IMR-90 (cell line): ENCODE data around the gene ZNF335. TPM values are rescaled to one million over a fixed set of nuclear protein-coding genes. Genes with fewer than 3 reads are reported as not detected.

Source experiments
- ATAC-seq: fragments of 200-7000 bp; cut with Tn5 transposase; 2 replicates; pipeline ENCODE4 v1.9.1; 2020; ENCODE audit warnings: low read depth, mild to moderate bottlenecking, moderate library complexity
- BruUV-seq: library from RNA; stranded (reverse); fragments of 400-500 nt; replicated peaks from 2 replicates; lab custom pipeline; 2021; lab: Mats Ljungman, UMichigan
- CTCF ChIA-PET: fragments of 300-600 bp; formaldehyde crosslinking; extraction: SDS; loops from one replicate; lab custom pipeline; 2021; ENCODE audit warnings: antibody characterized with exemption; lab: Yijun Ruan, JAX
- POLR2A ChIA-PET: fragments of 300-600 bp; sonication (Branson Sonifier 250); formaldehyde crosslinking; loops from one replicate; lab custom pipeline; 2022; ENCODE audit warnings: antibody characterized with exemption; ENCODE audit not compliant: unreplicated experiment; lab: Charles Lee
- DNase-seq: peaks from one replicate; pipeline ENCODE4 v3.0.0; 2013
- H2AFZ ChIP-seq: replicated peaks from 2 replicates; pipeline ENCODE3; 2013; ENCODE audit warnings: low read length, mild to moderate bottlenecking; ENCODE audit not compliant: poor library complexity
- H2AK5ac ChIP-seq: 2 replicates; pipeline ENCODE4 v1.6.1; 2013; ENCODE audit warnings: low read depth, low read length, inconsistent platforms
- H2AK9ac ChIP-seq: replicated peaks from 2 replicates; pipeline ENCODE3; 2013; ENCODE audit warnings: mild to moderate bottlenecking, low read depth, low read length, moderate library complexity; ENCODE audit not compliant: poor library complexity
- H2BK120ac ChIP-seq: 2 replicates; pipeline ENCODE4 v1.6.1; 2013; ENCODE audit warnings: low read depth, low read length, inconsistent platforms
- H2BK15ac ChIP-seq: 3 replicates; pipeline ENCODE4 v1.6.1; 2013; ENCODE audit warnings: low read depth, low read length, inconsistent platforms
- H2BK20ac ChIP-seq: 2 replicates; pipeline ENCODE4 v1.6.1; 2013; ENCODE audit warnings: low read depth, mild to moderate bottlenecking, inconsistent platforms, low read length, moderate library complexity
- H2BK5ac ChIP-seq: 2 replicates; pipeline ENCODE4 v1.6.1; 2013; ENCODE audit warnings: mild to moderate bottlenecking, low read depth, low read length, inconsistent platforms; ENCODE audit not compliant: poor library complexity, severe bottlenecking
- H3K14ac ChIP-seq: replicated peaks from 2 replicates; pipeline ENCODE4 v1.6.1; 2013; ENCODE audit warnings: low read depth, low read length, inconsistent platforms
- H3K18ac ChIP-seq: 2 replicates; pipeline ENCODE4 v1.6.1; 2013; ENCODE audit warnings: low read depth, low read length, control low read depth
- H3K23ac ChIP-seq: 2 replicates; pipeline ENCODE4 v1.6.1; 2013; ENCODE audit warnings: low read depth, low read length, inconsistent platforms
- H3K27ac ChIP-seq: 2 replicates; pipeline ENCODE4 v1.5.1; 2013; ENCODE audit warnings: mild to moderate bottlenecking, control low read depth, low read length; ENCODE audit not compliant: insufficient read depth
- H3K27me3 ChIP-seq: 2 replicates; pipeline ENCODE4 v1.6.1; 2013; ENCODE audit warnings: low read length; ENCODE audit not compliant: control insufficient read depth, insufficient read depth
- H3K36me3 ChIP-seq: 2 replicates; pipeline ENCODE4 v1.6.1; 2013; ENCODE audit warnings: low read length, mixed read lengths; ENCODE audit not compliant: control insufficient read depth, insufficient read depth
- H3K4ac ChIP-seq: 2 replicates; pipeline ENCODE4 v1.6.1; 2013; ENCODE audit warnings: low read depth, low read length, inconsistent platforms
- H3K4me1 ChIP-seq: 2 replicates; pipeline ENCODE4 v1.6.1; 2013; ENCODE audit warnings: low read length, mixed read lengths; ENCODE audit not compliant: control insufficient read depth, insufficient read depth
- H3K4me2 ChIP-seq: 2 replicates; pipeline ENCODE4 v1.6.1; 2013; ENCODE audit warnings: low read depth, mild to moderate bottlenecking, control low read depth, low read length, moderate library complexity
- H3K4me3 ChIP-seq: 2 replicates; pipeline ENCODE4 v1.5.1; 2013; ENCODE audit warnings: low read depth, mild to moderate bottlenecking, control low read depth, low read length, moderate library complexity; ENCODE audit not compliant: insufficient read depth
- H3K56ac ChIP-seq: 2 replicates; pipeline ENCODE4 v1.6.1; 2013; ENCODE audit warnings: low read length, inconsistent platforms; ENCODE audit not compliant: insufficient read depth; ENCODE audit errors: extremely low read depth
- H3K79me1 ChIP-seq, 2 experiments: 2 replicates each; pipeline ENCODE4 v1.6.1; 2013; ENCODE audit warnings: low read length in 2 of 2, inconsistent platforms in 1 of 2, low read depth in 1 of 2
- H3K9ac ChIP-seq: 2 replicates; pipeline ENCODE4 v1.6.1; 2013; ENCODE audit warnings: low read depth, low read length, control low read depth
- H3K9me1 ChIP-seq: 2 replicates; pipeline ENCODE4 v1.6.1; 2013; ENCODE audit warnings: low read length, inconsistent platforms; ENCODE audit not compliant: insufficient read depth
- H3K9me3 ChIP-seq: 2 replicates; pipeline ENCODE4 v1.6.1; 2013; ENCODE audit warnings: low read length; ENCODE audit not compliant: control insufficient read depth, insufficient read depth
- H4K20me1 ChIP-seq: 2 replicates; pipeline ENCODE4 v1.6.1; 2013; ENCODE audit warnings: low read length, inconsistent platforms; ENCODE audit not compliant: insufficient read depth
- H4K5ac ChIP-seq: 2 replicates; pipeline ENCODE4 v1.6.1; 2013; ENCODE audit warnings: mild to moderate bottlenecking, low read depth, low read length, control low read depth
- H4K8ac ChIP-seq, 2 experiments: 2 replicates each; pipeline ENCODE4 v1.6.1; 2013; ENCODE audit warnings: low read depth in 2 of 2, low read length in 2 of 2, control low read depth in 1 of 2, inconsistent platforms in 1 of 2
- H4K91ac ChIP-seq: 2 replicates; pipeline ENCODE4 v1.6.1; 2013; ENCODE audit warnings: low read depth, low read length, inconsistent platforms; ENCODE audit not compliant: insufficient read depth
- FOS ChIP-seq: fragments of 150-350 bp; IDR thresholded peaks from 2 replicates; pipeline ENCODE4 v1.6.1; 2016; ENCODE audit warnings: low read depth, low read length
- MAFK ChIP-seq: IDR thresholded peaks from 2 replicates; pipeline ENCODE4 v1.6.1; 2012; ENCODE audit warnings: low read depth, low read length, improper control_type of control experiment
- WGBS, 2 experiments: methylation state at CpG; one replicate each; pipeline versions ENCODE4 v1.1.5 to v1.1.7; 2013; ENCODE audit warnings: missing lambda C conversion rate in 2 of 2; ENCODE audit not compliant: insufficient read length in 1 of 2; ENCODE audit errors: extremely low coverage in 2 of 2; 5-methylcytosine and 5-hydroxymethylcytosine counted together
- dilution Hi-C: fragments of 300-500 bp; cut with HindIII; formaldehyde crosslinking; loops from one replicate; pipeline ENCODE4 v1.14.3; 2018; ENCODE audit warnings: low sequenced_read_pairs; ENCODE audit not compliant: unreplicated experiment
- in situ Hi-C: fragments of 300-500 bp; cut with MboI; formaldehyde crosslinking; loops from 3 replicates; pipeline ENCODE4 v1.14.3; 2019; ENCODE audit warnings: low sequenced_read_pairs, inconsistent platforms, mixed read lengths
- intact Hi-C: fragments of 100-400 bp; cut with micrococcal nuclease; formaldehyde crosslinking; loops from 2 replicates; pipeline ENCODE4 v1.10.0; 2022
- polyA plus RNA-seq, 3 experiments: library from polyadenylated mRNA; depleted of rRNA; stranded (reverse); fragments of >200 nt; gene quantifications; 2 replicates each; pipeline ENCODE4 v1.2.3, GENCODE V29; 2012; ENCODE audit warnings: low replicate concordance in 1 of 3
- total RNA-seq: library from RNA; depleted of rRNA; stranded (reverse); fragments of >200 nt; gene quantifications from 2 replicates; pipeline ENCODE4 v1.2.3, GENCODE V29; 2012

ZNF335 gene
- total and polyA plus RNA-seq, 2 of the 4 experiments (the other 2 are of a cell fraction) = 11.8 to 17.8 TPM

- H3K56ac ChIP-seq = no peak overlapping the region
- TF ChIP-seq MAFK (peak; percentile 92), FOS (no peak)
- no peak overlapping the region for H2BK120ac ChIP-seq
- H3K79me1 ChIP-seq = peaks cover 0 to 3% of the 10 kb centered on the region in 2 experiments; a peak in 2 of 4 replicates
- no peaks in the 10 kb centered on the region for H3K9me3 ChIP-seq
- peak overlapping the region; percentile 2; the same call in 1 of the 2 replicates for H3K27ac ChIP-seq
- H3K4me1 ChIP-seq = peaks cover 23% of the 10 kb centered on the region
- no peak overlapping the region for H3K4me3 ChIP-seq
- no peak overlapping the region for H2AK9ac ChIP-seq
- H2AK5ac ChIP-seq = no peak overlapping the region
- peak overlapping the region in 1 of 2 experiments; percentile 84; a peak in 2 of 4 replicates for H4K8ac ChIP-seq
- no peak overlapping the region for H2BK15ac ChIP-seq
- H2BK20ac ChIP-seq = no peak overlapping the region
- H3K14ac ChIP-seq = no peak overlapping the region; the same call in 1 of the 2 replicates
- dilution Hi-C loops (no loop called here), in situ Hi-C loops (loop anchor here (25.0 kb wide), 1 partner anchor 587 kb away; the partner anchor contains the start of gene SDC4), intact Hi-C loops (no loop called here)
- no peak overlapping the region for H2BK5ac ChIP-seq
- H3K23ac ChIP-seq = peak overlapping the region; percentile 6; the same call in 1 of the 2 replicates
- ATAC-seq (peak; percentile 30), DNase-seq (peak; percentile 61)
- H4K20me1 ChIP-seq = no peaks in the 10 kb centered on the region; the same call in 1 of the 2 replicates
- H3K4me2 ChIP-seq = peak overlapping the region; percentile 17
- H3K9ac ChIP-seq = no peak overlapping the region
- H3K36me3 ChIP-seq = no peaks in the 10 kb centered on the region
- H3K18ac ChIP-seq = peak overlapping the region; percentile 1; the same call in 1 of the 2 replicates
- no peak overlapping the region for H4K91ac ChIP-seq
- no peaks in the 10 kb centered on the region; the same call in 1 of the 2 replicates for H3K9me1 ChIP-seq
- BruUV-seq = no TSS peak
- H3K27me3 ChIP-seq = no peaks in the 10 kb centered on the region
- 0 out of 2 replicates have a peak overlapping the region, but pooled peaks have one; percentile 46 for H3K4ac ChIP-seq
- WGBS, 2 experiments = 83% methylated on average over 5 of the region's 21 CpGs; no CpG with 5 or more reads in 1 of the 2 experiments
- no peak overlapping the region for H2AFZ ChIP-seq
- CTCF ChIA-PET = interaction anchor here (0.5 kb wide), 1 partner anchor 1233 kb away, joined by 3 read pairs; no protein-coding TSS in a partner anchor
- H4K5ac ChIP-seq = no peak overlapping the region
- POLR2A ChIA-PET = interaction anchor here (0.6 kb wide), 1 partner anchor 34 kb away, joined by 8 read pairs; the partner anchor contains the start of genes CTSA and NEURL2
These were observed 47.4 kb downstream of the ZNF335 start for GRCh38 chr20:45924391-45925261.
